ENCODE data around the gene CUEDC2. TPM values are rescaled to one million over a fixed set of nuclear protein-coding genes. Genes with fewer than 3 reads are reported as not detected.

CUEDC2 gene
- total and polyA plus RNA-seq, 3 donors from 2014 or later: 49.0 to 76.0 (median 70.5) TPM

GRCh38 chr10:102376901-102377300 is 55.5 kb downstream of the CUEDC2 start:
- WGBS, 2 donors: 91 to 92% methylated on average over 12 of the region's 12 CpGs

DNA sequence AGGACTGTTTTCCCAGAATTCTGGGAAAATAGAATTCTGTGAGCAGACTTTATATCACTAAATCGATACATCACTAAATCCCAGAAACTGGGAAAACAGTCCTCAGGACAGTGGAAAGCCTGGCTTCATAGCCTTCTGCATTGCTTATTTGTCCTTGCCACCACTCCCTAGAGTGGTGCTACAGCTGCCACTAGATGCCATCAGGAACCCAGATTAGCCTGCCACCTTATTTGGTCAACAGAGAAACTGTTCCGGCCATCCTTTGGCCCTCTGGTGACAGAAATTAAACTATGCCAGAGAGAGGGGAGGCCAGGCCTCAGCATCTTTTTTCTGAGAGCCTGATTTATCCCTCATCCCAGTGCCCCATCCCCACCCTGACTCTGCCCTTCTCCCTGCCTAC is 56.5 kb downstream of the CUEDC2 start:
- no peak for DNase-seq
- WGBS, 2 donors: 84 to 88% methylated on average over 2 of the region's 2 CpGs
- Histone ChIP-seq H3K4me1 (no peaks in the 10 kb centered on the region), H3K9me3 (no peaks in the 10 kb centered on the region), H3K36me3 (ENCODE audit: low read depth, missing control alignments) (peaks cover 2% of the 10 kb centered on the region), H3K27ac (no peak overlapping the region), H3K4me3 (no peak overlapping the region), H3K27me3 (no peaks in the 10 kb centered on the region)
- TF ChIP-seq POLR2A (IDR thresholded peaks at IDR 0.05) (no peak), CTCF (IDR thresholded peaks at IDR 0.05) (no peak)
- intact Hi-C loops (cut with DNase I; ENCODE audit: low total_unique reads): no loop called here

More at GRCh38 chr10:102376901-102377300, 55.5 kb downstream of the CUEDC2 start:
- no peak for DNase-seq
- no peak overlapping the region for H3K4me3 ChIP-seq
- no peak overlapping the region for H3K27ac ChIP-seq
- H3K27me3 ChIP-seq: no peaks in the 10 kb centered on the region
- no peaks in the 10 kb centered on the region for H3K9me3 ChIP-seq
- no peaks in the 10 kb centered on the region for H3K36me3 ChIP-seq (ENCODE audit: low read depth, missing control alignments)
- intact Hi-C loops (cut with DNase I; ENCODE audit: low total_unique reads): no loop called here
- TF ChIP-seq CTCF (IDR thresholded peaks at IDR 0.05): no peak
- no peak for TF ChIP-seq POLR2A (IDR thresholded peaks at IDR 0.05)
- no peaks in the 10 kb centered on the region for H3K4me1 ChIP-seq

DNA sequence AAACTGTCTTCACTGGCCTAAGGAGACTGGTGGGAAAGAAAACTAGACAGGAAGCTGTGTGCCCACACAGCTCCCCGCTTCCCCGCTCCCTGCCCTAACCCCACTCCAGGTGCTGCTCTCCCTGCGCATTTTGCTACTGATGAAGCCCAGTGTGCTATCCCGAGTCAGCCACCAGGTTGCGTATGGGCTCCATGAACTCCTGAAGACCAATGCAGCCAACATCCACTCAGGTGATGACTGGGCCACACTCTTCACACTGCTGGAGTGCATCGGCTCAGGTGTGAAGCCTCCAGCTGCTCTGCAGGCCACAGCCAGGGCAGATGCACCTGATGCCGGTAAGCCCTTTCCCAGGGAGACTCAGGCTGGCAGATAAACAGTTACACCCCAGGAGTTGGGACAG is 57.1 kb downstream of the CUEDC2 start:
- peaks cover 5% of the 10 kb centered on the region for H3K36me3 ChIP-seq (ENCODE audit: low read depth, missing control alignments)
- intact Hi-C loops (cut with DNase I; ENCODE audit: low total_unique reads): no loop called here

More for the DNA sequence above, 57.1 kb downstream of the CUEDC2 start:
- no peaks in the 10 kb centered on the region for H3K4me1 ChIP-seq
- no peaks in the 10 kb centered on the region for H3K9me3 ChIP-seq
- H3K27ac ChIP-seq: no peak overlapping the region
- 90 to 91% methylated on average over 7 of the region's 7 CpGs for WGBS, 2 donors
- no peak overlapping the region for H3K4me3 ChIP-seq
- no peak for DNase-seq
- no peak for TF ChIP-seq CTCF (IDR thresholded peaks at IDR 0.05)
- TF ChIP-seq POLR2A (IDR thresholded peaks at IDR 0.05): no peak
- H3K27me3 ChIP-seq: no peaks in the 10 kb centered on the region

MicroRNAs encoded within 50 kb of the gene (microRNA counts, 767-probe panel; counts per million panel counts)
- microRNA hsa-miR-146b-3p (0 to 152 counts per million in 2 donors), microRNA hsa-miR-146b-5p (0 to 152 counts per million in 2 donors)

Small RNAs within 50 kb of the gene (microRNA-seq; reads per million reads assigned to microRNA genes)
- 405 to 727 reads per million in 2 donors for gene MIR146B (ENCODE audit: borderline number of aligned reads in 2 of 2, borderline replicate concordance in 1 of 2)

Small RNAs within 50 kb of the gene (small RNA-seq; reads per million reads assigned to genes)
- gene MIR146B: 398 to 584 reads per million in 2 donors

Other genes with a start within 250 kb of the CUEDC2 start
- 1 to 10 TPM; 1.5 to 2.8 TPM for gene ELOVL3, start 206.3 kb downstream of the CUEDC2 start, total RNA-seq
- gene ELOVL3, start 206.3 kb downstream of the CUEDC2 start, polyA plus RNA-seq (ENCODE audit: insufficient read depth, low read depth, low replicate concordance): 5.0 TPM
- gene PITX3, start 191.1 kb downstream of the CUEDC2 start, total RNA-seq: under 1 TPM; 0.55 to 0.74 TPM
- gene PITX3, start 191.1 kb downstream of the CUEDC2 start, polyA plus RNA-seq (ENCODE audit: insufficient read depth, low read depth, low replicate concordance): 0.69 TPM
- 10 to 100 TPM; 58.2 to 72.1 TPM for gene GBF1, start 187.0 kb downstream of the CUEDC2 start, total RNA-seq
- 76.4 TPM for gene GBF1, start 187.0 kb downstream of the CUEDC2 start, polyA plus RNA-seq (ENCODE audit: insufficient read depth, low read depth, low replicate concordance)
- gene NFKB2, start 36.9 kb downstream of the CUEDC2 start, total RNA-seq: 10 to 100 TPM; 25.2 to 42.7 TPM
- 18.4 TPM for gene NFKB2, start 36.9 kb downstream of the CUEDC2 start, polyA plus RNA-seq (ENCODE audit: insufficient read depth, low read depth, low replicate concordance)
- 10 to 100 TPM; 22.0 to 22.7 TPM for gene PSD, start 13.8 kb downstream of the CUEDC2 start, total RNA-seq
- gene PSD, start 13.8 kb downstream of the CUEDC2 start, polyA plus RNA-seq (ENCODE audit: insufficient read depth, low read depth, low replicate concordance): 17.7 TPM
- 10 to 100 TPM; 28.9 to 32.2 TPM for gene FBXL15, start 11.7 kb downstream of the CUEDC2 start, total RNA-seq
- gene FBXL15, start 11.7 kb downstream of the CUEDC2 start, polyA plus RNA-seq (ENCODE audit: insufficient read depth, low read depth, low replicate concordance): 9.2 TPM
- 1 to 10 TPM in 1 of 2 donors, under 1 TPM in 1; 0.55 to 1.3 TPM for gene C10orf95, start 19.0 kb upstream of the CUEDC2 start, total RNA-seq
- gene C10orf95, start 19.0 kb upstream of the CUEDC2 start, polyA plus RNA-seq (ENCODE audit: insufficient read depth, low read depth, low replicate concordance): 0.29 TPM
- 10 to 100 TPM; 97.6 to 97.7 TPM for gene ACTR1A, start 70.1 kb upstream of the CUEDC2 start, total RNA-seq
- 126 TPM for gene ACTR1A, start 70.1 kb upstream of the CUEDC2 start, polyA plus RNA-seq (ENCODE audit: insufficient read depth, low read depth, low replicate concordance)
- 10 to 100 TPM; 16.5 to 22.9 TPM for gene SUFU, start 71.4 kb upstream of the CUEDC2 start, total RNA-seq
- 28.4 TPM for gene SUFU, start 71.4 kb upstream of the CUEDC2 start, polyA plus RNA-seq (ENCODE audit: insufficient read depth, low read depth, low replicate concordance)
- 100 to 1,000 TPM; 114 to 170 TPM for gene TRIM8, start 211.9 kb upstream of the CUEDC2 start, total RNA-seq
- gene TRIM8, start 211.9 kb upstream of the CUEDC2 start, polyA plus RNA-seq (ENCODE audit: insufficient read depth, low read depth, low replicate concordance): 69.8 TPM

All from testis (tissue), 3 donors.